SK-N-SH (cell line): ENCODE data around the gene CLIC3.

Experiments
- EP300 ChIP-seq, 2 experiments: IDR thresholded peaks; 2 replicates each; pipeline versions ENCODE4 v1.4.0 to v1.6.1; 2012; ENCODE audit warnings: borderline replicate concordance in 1 of 2, low read depth in 1 of 2, low read length in 1 of 2
- GABPA ChIP-seq: IDR thresholded peaks from 2 replicates; pipeline ENCODE4 v1.4.0; 2012; ENCODE audit warnings: low read depth, mild to moderate bottlenecking
- IRF3 ChIP-seq: fragments of 150-350 bp; IDR thresholded peaks from 2 replicates; pipeline ENCODE4 v1.6.1; 2016; ENCODE audit warnings: mild to moderate bottlenecking, low read depth, low read length
- POLR2AphosphoS5 ChIP-seq: IDR thresholded peaks from 2 replicates; pipeline ENCODE4 v1.6.1; 2012; ENCODE audit warnings: low read depth, low read length
- RFX5 ChIP-seq: IDR thresholded peaks from 2 replicates; pipeline ENCODE4 v1.6.1; 2012; ENCODE audit warnings: mild to moderate bottlenecking, improper control_type of control experiment, low read length
- RXRA ChIP-seq: IDR thresholded peaks from 2 replicates; pipeline ENCODE4 v1.4.0; 2012; ENCODE audit warnings: low read depth, mild to moderate bottlenecking, borderline replicate concordance
- TAF1 ChIP-seq: IDR thresholded peaks from 2 replicates; pipeline ENCODE4 v1.6.1; 2012; ENCODE audit warnings: low read depth, mild to moderate bottlenecking, low read length, moderate library complexity, borderline replicate concordance
- TF ChIP-seq, protein P1 (sequence below): fragments of 200-600 bp; sonication (generic); IDR thresholded peaks from 2 replicates; pipeline ENCODE4 v1.6.1; 2017; ENCODE audit warnings: antibody characterized with exemption, mild to moderate bottlenecking, moderate library complexity

GRCh38 chr9:137014166-137014565 is 17.8 kb upstream of the CLIC3 start:
- TF ChIP-seq GABPA = no peak
- TF ChIP-seq, protein P1, sequence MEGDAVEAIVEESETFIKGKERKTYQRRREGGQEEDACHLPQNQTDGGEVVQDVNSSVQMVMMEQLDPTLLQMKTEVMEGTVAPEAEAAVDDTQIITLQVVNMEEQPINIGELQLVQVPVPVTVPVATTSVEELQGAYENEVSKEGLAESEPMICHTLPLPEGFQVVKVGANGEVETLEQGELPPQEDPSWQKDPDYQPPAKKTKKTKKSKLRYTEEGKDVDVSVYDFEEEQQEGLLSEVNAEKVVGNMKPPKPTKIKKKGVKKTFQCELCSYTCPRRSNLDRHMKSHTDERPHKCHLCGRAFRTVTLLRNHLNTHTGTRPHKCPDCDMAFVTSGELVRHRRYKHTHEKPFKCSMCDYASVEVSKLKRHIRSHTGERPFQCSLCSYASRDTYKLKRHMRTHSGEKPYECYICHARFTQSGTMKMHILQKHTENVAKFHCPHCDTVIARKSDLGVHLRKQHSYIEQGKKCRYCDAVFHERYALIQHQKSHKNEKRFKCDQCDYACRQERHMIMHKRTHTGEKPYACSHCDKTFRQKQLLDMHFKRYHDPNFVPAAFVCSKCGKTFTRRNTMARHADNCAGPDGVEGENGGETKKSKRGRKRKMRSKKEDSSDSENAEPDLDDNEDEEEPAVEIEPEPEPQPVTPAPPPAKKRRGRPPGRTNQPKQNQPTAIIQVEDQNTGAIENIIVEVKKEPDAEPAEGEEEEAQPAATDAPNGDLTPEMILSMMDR = no peak
- no peak for TF ChIP-seq RFX5
- no peak for TF ChIP-seq RXRA
- no peak for TF ChIP-seq IRF3
- no peak for TF ChIP-seq TAF1
- no peak for TF ChIP-seq POLR2AphosphoS5
- no peak for TF ChIP-seq EP300 (IDR thresholded peaks at IDR 0.05; ENCODE audit: borderline replicate concordance in 1 of 2, low read depth in 1 of 2, low read length in 1 of 2)
